Naive thymus-derived CD4-positive, alpha-beta T cell (primary cell): ENCODE results near the gene INTS3. TPM values are rescaled to one million over a fixed set of nuclear protein-coding genes. Genes with fewer than 3 reads are reported as not detected.

Source experiments
- ATAC-seq: fragments of 150-1000 bp; cut with Tn5 transposase; 2 replicates; pipeline ENCODE4 v1.10.0; 2021; ENCODE audit warnings: mild to moderate bottlenecking, moderate library complexity
- CTCF ChIA-PET: fragments of 350-600 bp; sonication (Branson Sonifier 250); formaldehyde crosslinking; loops from one replicate; lab custom pipeline; 2021; ENCODE audit warnings: antibody characterized with exemption; lab: Charles Lee
- POLR2A ChIA-PET: fragments of 350-600 bp; sonication (Branson Sonifier 250); formaldehyde crosslinking; loops from one replicate; lab custom pipeline; 2021; ENCODE audit warnings: antibody characterized with exemption, inconsistent platforms; lab: Charles Lee
- DNase-seq, 9 donors: peaks; one replicate each; pipeline versions ENCODE4 v3.0.0 to v3.0.0-alpha.2; 2020 to 2022; ENCODE audit warnings: mixed read lengths in 1 of 9
- H3K27ac ChIP-seq: one replicate; pipeline ENCODE4 v1.7.0; 2013; ENCODE audit warnings: mild to moderate bottlenecking, low read depth, low read length, moderate library complexity
- H3K27me3 ChIP-seq, 2 donors: one replicate each; pipeline ENCODE4 v1.7.0; 2013; ENCODE audit warnings: low read length in 2 of 2, mild to moderate bottlenecking in 2 of 2, moderate library complexity in 2 of 2; ENCODE audit not compliant: control insufficient read depth in 2 of 2, insufficient read depth in 2 of 2
- H3K36me3 ChIP-seq, 3 experiments: 1 replicate in 2 of 3; 2 replicates in 1 of 3; pipeline ENCODE4 v1.7.0; 2013; ENCODE audit warnings: low read length in 3 of 3, mild to moderate bottlenecking in 3 of 3, moderate library complexity in 1 of 3; ENCODE audit not compliant: insufficient read depth in 3 of 3, control insufficient read depth in 2 of 3
- H3K4me1 ChIP-seq, 2 donors: one replicate each; pipeline ENCODE4 v1.7.0; 2013; ENCODE audit warnings: low read length in 2 of 2, mild to moderate bottlenecking in 2 of 2, moderate library complexity in 1 of 2; ENCODE audit not compliant: control insufficient read depth in 2 of 2, insufficient read depth in 2 of 2
- H3K4me3 ChIP-seq: 2 replicates; pipeline ENCODE4 v1.7.0; 2013; ENCODE audit warnings: mild to moderate bottlenecking, low read length
- H3K9me3 ChIP-seq, 3 experiments: 1 replicate in 2 of 3; 2 replicates in 1 of 3; pipeline ENCODE4 v1.7.0; 2013; ENCODE audit warnings: low read length in 3 of 3; ENCODE audit not compliant: control insufficient read depth in 2 of 3
- H3K27ac Mint-ChIP-seq, 9 donors: one replicate each; pipeline ENCODE4 v1.8.0; 2020 to 2022; ENCODE audit warnings: mixed read lengths in 9 of 9, mild to moderate bottlenecking in 8 of 9, moderate library complexity in 5 of 9, inconsistent platforms in 2 of 9
- H3K27me3 Mint-ChIP-seq, 5 donors: one replicate each; pipeline ENCODE4 v1.8.0; 2021 to 2022; ENCODE audit warnings: mixed read lengths in 5 of 5, mild to moderate bottlenecking in 1 of 5
- H3K36me3 Mint-ChIP-seq, 5 donors: one replicate each; pipeline ENCODE4 v1.8.0; 2020 to 2022; ENCODE audit warnings: mixed read lengths in 5 of 5, mild to moderate bottlenecking in 3 of 5, inconsistent platforms in 1 of 5
- H3K4me1 Mint-ChIP-seq, 7 donors: one replicate each; pipeline ENCODE4 v1.8.0; 2020 to 2022; ENCODE audit warnings: mixed read lengths in 7 of 7, mild to moderate bottlenecking in 3 of 7, inconsistent platforms in 1 of 7
- H3K4me3 Mint-ChIP-seq, 10 donors: one replicate each; pipeline ENCODE4 v1.8.0; 2020 to 2022; ENCODE audit warnings: mild to moderate bottlenecking in 10 of 10, mixed read lengths in 10 of 10, moderate library complexity in 6 of 10, inconsistent platforms in 2 of 10
- H3K9me3 Mint-ChIP-seq, 11 donors: one replicate each; pipeline ENCODE4 v1.8.0; 2020 to 2022; ENCODE audit warnings: mixed read lengths in 11 of 11, mild to moderate bottlenecking in 4 of 11, inconsistent platforms in 1 of 11, moderate library complexity in 1 of 11
- intact Hi-C, 2 donors: fragments of 100-400 bp; cut with micrococcal nuclease; formaldehyde crosslinking; loops; one replicate each; pipeline ENCODE4 v1.15.1; 2023
- polyA plus RNA-seq, 2 donors: library from polyadenylated mRNA; unstranded; fragments of 300-500 nt; fragmentation: Illumina TruSeq; gene quantifications; one replicate each; pipeline ENCODE4 v1.2.3, GENCODE V29; 2021
- total RNA-seq, 6 experiments: library from RNA in 5 of 6; stranded (reverse) in 5 of 6; gene quantifications; 1 replicate in 5 of 6; 2 replicates in 1 of 6; pipeline ENCODE4 v1.2.3 and lab custom pipeline; 2021 to 2026

The INTS3 gene
- total and polyA plus RNA-seq, 7 experiments from 2014 or later: 9.5 to 68.1 (median 54.3) TPM

GRCh38 chr1:153742411-153743142, 14.7 kb downstream of the INTS3 start:
- ChIA-PET CTCF (interaction anchor here (1.5 kb wide), 1 partner anchor 66 kb away, joined by 4 read pairs; no protein-coding TSS in a partner anchor), POLR2A (interaction anchor here (0.6 kb wide), 1 partner anchor 37 kb away, joined by 3 read pairs; no protein-coding TSS in a partner anchor)
- intact Hi-C loops: no loop called here
- no peaks in the 10 kb centered on the region for H3K27me3 Mint-ChIP-seq
- Histone ChIP-seq H3K4me3 (no peak overlapping the region), H3K27ac (no peak overlapping the region), H3K9me3 (no peaks in the 10 kb centered on the region), H3K27me3 (no peaks in the 10 kb centered on the region), H3K4me1 (no peaks in the 10 kb centered on the region), H3K36me3 (peaks cover 7 to 62% (median 17%) of the 10 kb centered on the region in 3 experiments)
- peaks cover 13 to 47% (median 17%) of the 10 kb centered on the region in 5 donors for H3K36me3 Mint-ChIP-seq
- no peak for ATAC-seq
- H3K9me3 Mint-ChIP-seq: no peaks in the 10 kb centered on the region
- peak overlapping the region in 2 of 9 donors; percentile 63 to 71 for H3K27ac Mint-ChIP-seq
- H3K4me3 Mint-ChIP-seq: no peak overlapping the region
- no peak for DNase-seq
- H3K4me1 Mint-ChIP-seq: peaks cover 4 to 15% (median 11%) of the 10 kb centered on the region in 7 donors

- no peak overlapping the region for H3K27ac ChIP-seq
- no peaks in the 10 kb centered on the region for H3K9me3 Mint-ChIP-seq
- CTCF ChIA-PET: interaction anchor here (0.7 to 0.9 kb wide), 2 partner anchors 42 to 233 kb away, joined by 3 to 5 read pairs; no protein-coding TSS in a partner anchor
- intact Hi-C loops: loop anchor here in 1 of 2 donors (5.0 kb wide), 1 partner anchor 178 kb away; the partner anchor contains the start of gene S100A2
- no peaks in the 10 kb centered on the region for H3K4me1 ChIP-seq
- H3K4me1 Mint-ChIP-seq: peaks cover 8 to 21% (median 11%) of the 10 kb centered on the region in 7 donors
- H3K27me3 ChIP-seq: no peaks in the 10 kb centered on the region
- POLR2A ChIA-PET: interaction anchor here (0.6 kb wide), 2 partner anchors 88 to 244 kb away, joined by 3 read pairs; no protein-coding TSS in a partner anchor
- ATAC-seq: no peak
- H3K4me3 ChIP-seq: no peak overlapping the region
- H3K9me3 ChIP-seq: no peaks in the 10 kb centered on the region
- H3K27me3 Mint-ChIP-seq: no peaks in the 10 kb centered on the region
- peaks cover 12 to 82% (median 27%) of the 10 kb centered on the region in 3 experiments for H3K36me3 ChIP-seq
- H3K4me3 Mint-ChIP-seq: no peak overlapping the region
- no peak for DNase-seq
- H3K36me3 Mint-ChIP-seq: peaks cover 18 to 58% (median 25%) of the 10 kb centered on the region in 5 donors
- H3K27ac Mint-ChIP-seq: no peak overlapping the region
Measured at GRCh38 chr1:153745417-153745816, 17.6 kb downstream of the INTS3 start.

- Histone ChIP-seq H3K27ac (no peak overlapping the region), H3K36me3 (peaks cover 10 to 82% (median 31%) of the 10 kb centered on the region in 3 experiments), H3K27me3 (no peaks in the 10 kb centered on the region), H3K4me3 (no peak overlapping the region), H3K4me1 (no peaks in the 10 kb centered on the region), H3K9me3 (no peaks in the 10 kb centered on the region)
- POLR2A ChIA-PET: no interaction called here
- CTCF ChIA-PET: interaction anchor here (0.9 kb wide), 1 partner anchor 41 kb away, joined by 5 read pairs; no protein-coding TSS in a partner anchor
- Mint-ChIP-seq H3K36me3 (peaks cover 18 to 57% (median 26%) of the 10 kb centered on the region in 5 donors), H3K9me3 (no peaks in the 10 kb centered on the region), H3K4me3 (no peak overlapping the region), H3K4me1 (peaks cover 8 to 21% (median 11%) of the 10 kb centered on the region in 7 donors), H3K27me3 (no peaks in the 10 kb centered on the region), H3K27ac (no peak overlapping the region)
- intact Hi-C loops: loop anchor here in 1 of 2 donors (5.0 kb wide), 1 partner anchor 179 kb away; the partner anchor contains the start of gene S100A2
- no peak for ATAC-seq
- DNase-seq: no peak
Measured at GRCh38 chr1:153746174-153746573, 18.3 kb downstream of the INTS3 start.

GRCh38 chr1:153748903-153749302, 21.1 kb downstream of the INTS3 start:
- ATAC-seq (no peak), DNase-seq (no peak)
- peak overlapping the region in 1 of 9 donors; percentile 10 for H3K27ac Mint-ChIP-seq
- no peaks in the 10 kb centered on the region for H3K27me3 ChIP-seq
- H3K27me3 Mint-ChIP-seq: no peaks in the 10 kb centered on the region
- no peak overlapping the region for H3K4me3 Mint-ChIP-seq
- POLR2A ChIA-PET: no interaction called here
- H3K36me3 ChIP-seq: peaks cover 5 to 80% (median 26%) of the 10 kb centered on the region in 3 experiments
- peaks cover 0 to 11% (median 5%) of the 10 kb centered on the region in 7 donors for H3K4me1 Mint-ChIP-seq
- intact Hi-C loops: loop anchor here (1.0 to 5.0 kb wide), 7 partner anchors 22 to 396 kb away; partner anchors contain the start of genes RAB13 (in 1 of the 2) and S100A2 (in 1 of the 2)
- no peaks in the 10 kb centered on the region for H3K9me3 Mint-ChIP-seq
- CTCF ChIA-PET: interaction anchor here (0.6 to 2.8 kb wide), 7 partner anchors 14 to 1611 kb away, joined by 3 to 7 read pairs (median 4); no protein-coding TSS in a partner anchor
- H3K4me3 ChIP-seq: no peak overlapping the region
- peaks cover 22 to 51% (median 32%) of the 10 kb centered on the region in 5 donors for H3K36me3 Mint-ChIP-seq
- no peaks in the 10 kb centered on the region for H3K9me3 ChIP-seq
- no peak overlapping the region for H3K27ac ChIP-seq
- H3K4me1 ChIP-seq: no peaks in the 10 kb centered on the region

GRCh38 chr1:153749408-153750005, 21.7 kb downstream of the INTS3 start:
- Mint-ChIP-seq H3K4me3 (no peak overlapping the region), H3K36me3 (peaks cover 19 to 51% (median 33%) of the 10 kb centered on the region in 5 donors), H3K4me1 (peaks cover 0 to 9% (median 4%) of the 10 kb centered on the region in 7 donors), H3K9me3 (no peaks in the 10 kb centered on the region), H3K27me3 (no peaks in the 10 kb centered on the region), H3K27ac (peak overlapping the region in 4 of 9 donors; percentile 0 to 71 (median 8))
- DNase-seq: peak; percentile 62 to 79 (median 76)
- H3K27ac ChIP-seq: no peak overlapping the region
- POLR2A ChIA-PET: no interaction called here
- intact Hi-C loops: loop anchor here (1.0 to 5.0 kb wide), 7 partner anchors 22 to 397 kb away; partner anchors contain the start of genes RAB13 (in 1 of the 2) and S100A2 (in 1 of the 2)
- peaks cover 5 to 79% (median 29%) of the 10 kb centered on the region in 3 experiments for H3K36me3 ChIP-seq
- ATAC-seq: peak; percentile 100
- no peaks in the 10 kb centered on the region for H3K4me1 ChIP-seq
- CTCF ChIA-PET: interaction anchor here (0.7 to 2.8 kb wide), 4 partner anchors 15 to 236 kb away, joined by 3 to 7 read pairs (median 4); no protein-coding TSS in a partner anchor
- no peaks in the 10 kb centered on the region for H3K27me3 ChIP-seq
- no peak overlapping the region for H3K4me3 ChIP-seq
- H3K9me3 ChIP-seq: no peaks in the 10 kb centered on the region
